ENCODE results near the gene PODNL1. TPM values are rescaled to one million over a fixed set of nuclear protein-coding genes. Genes with fewer than 3 reads are reported as not detected.

Gene PODNL1
- total and polyA plus RNA-seq, 10 of the 15 experiments (the other 5 are each of a cell fraction or from before 2014, with no cell fraction given): 0.04 to 0.44 TPM; not detected in 8

DNA sequence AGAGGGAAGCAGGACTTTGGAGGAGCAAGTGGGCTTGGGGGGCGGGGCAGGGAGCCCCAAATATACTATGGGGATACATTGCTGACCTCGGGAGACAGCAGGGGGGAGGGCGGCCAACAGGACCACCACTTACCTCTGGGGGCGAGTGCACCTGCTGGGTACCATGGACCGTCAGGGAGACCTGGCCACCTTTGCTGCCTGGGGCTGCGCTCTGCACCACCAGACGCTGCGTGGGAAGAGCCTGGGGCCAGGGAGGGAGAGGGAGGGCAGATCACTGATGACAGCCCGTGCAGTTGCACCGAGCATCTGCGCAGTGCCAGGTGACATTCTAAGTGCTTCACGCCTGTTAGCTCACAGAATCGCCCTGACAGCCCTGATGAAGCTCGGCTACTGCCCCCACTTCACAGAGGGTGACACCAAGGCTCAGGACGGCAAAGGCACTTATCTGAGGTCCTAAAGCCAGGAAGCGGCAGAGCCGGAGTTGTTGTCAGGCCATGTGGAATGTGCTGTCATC lies 43.8 kb upstream of the PODNL1 start (continued):
- TF ChIP-seq ZBED1 (IDR thresholded peaks at IDR 0.05; ENCODE audit: borderline replicate concordance): no peak
- TF ChIP-seq MYB (IDR thresholded peaks at IDR 0.05; ENCODE audit: borderline replicate concordance, low read depth, low read length): no peak
- no peak for TF ChIP-seq IRF5 (IDR thresholded peaks at IDR 0.05; ENCODE audit: borderline replicate concordance)
- TF ChIP-seq BMI1 (IDR thresholded peaks at IDR 0.05; ENCODE audit: borderline replicate concordance): no peak
- TF ChIP-seq, protein P1, sequence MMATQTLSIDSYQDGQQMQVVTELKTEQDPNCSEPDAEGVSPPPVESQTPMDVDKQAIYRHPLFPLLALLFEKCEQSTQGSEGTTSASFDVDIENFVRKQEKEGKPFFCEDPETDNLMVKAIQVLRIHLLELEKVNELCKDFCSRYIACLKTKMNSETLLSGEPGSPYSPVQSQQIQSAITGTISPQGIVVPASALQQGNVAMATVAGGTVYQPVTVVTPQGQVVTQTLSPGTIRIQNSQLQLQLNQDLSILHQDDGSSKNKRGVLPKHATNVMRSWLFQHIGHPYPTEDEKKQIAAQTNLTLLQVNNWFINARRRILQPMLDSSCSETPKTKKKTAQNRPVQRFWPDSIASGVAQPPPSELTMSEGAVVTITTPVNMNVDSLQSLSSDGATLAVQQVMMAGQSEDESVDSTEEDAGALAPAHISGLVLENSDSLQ (IDR thresholded peaks at IDR 0.05): no peak
- no peak for TF ChIP-seq NR2F1 (conservative IDR thresholded peaks at IDR 0.05)
- TF ChIP-seq, protein P2, sequence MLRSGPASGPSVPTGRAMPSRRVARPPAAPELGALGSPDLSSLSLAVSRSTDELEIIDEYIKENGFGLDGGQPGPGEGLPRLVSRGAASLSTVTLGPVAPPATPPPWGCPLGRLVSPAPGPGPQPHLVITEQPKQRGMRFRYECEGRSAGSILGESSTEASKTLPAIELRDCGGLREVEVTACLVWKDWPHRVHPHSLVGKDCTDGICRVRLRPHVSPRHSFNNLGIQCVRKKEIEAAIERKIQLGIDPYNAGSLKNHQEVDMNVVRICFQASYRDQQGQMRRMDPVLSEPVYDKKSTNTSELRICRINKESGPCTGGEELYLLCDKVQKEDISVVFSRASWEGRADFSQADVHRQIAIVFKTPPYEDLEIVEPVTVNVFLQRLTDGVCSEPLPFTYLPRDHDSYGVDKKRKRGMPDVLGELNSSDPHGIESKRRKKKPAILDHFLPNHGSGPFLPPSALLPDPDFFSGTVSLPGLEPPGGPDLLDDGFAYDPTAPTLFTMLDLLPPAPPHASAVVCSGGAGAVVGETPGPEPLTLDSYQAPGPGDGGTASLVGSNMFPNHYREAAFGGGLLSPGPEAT (IDR thresholded peaks at IDR 0.05; ENCODE audit: low read depth): no peak
- TF ChIP-seq, protein P3, sequence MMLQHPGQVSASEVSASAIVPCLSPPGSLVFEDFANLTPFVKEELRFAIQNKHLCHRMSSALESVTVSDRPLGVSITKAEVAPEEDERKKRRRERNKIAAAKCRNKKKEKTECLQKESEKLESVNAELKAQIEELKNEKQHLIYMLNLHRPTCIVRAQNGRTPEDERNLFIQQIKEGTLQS (IDR thresholded peaks at IDR 0.05; ENCODE audit: borderline replicate concordance, extremely low read depth, low read depth, low read length): no peak
- TF ChIP-seq YY1 (IDR thresholded peaks at IDR 0.05; ENCODE audit: low read depth, low read length): no peak
- TF ChIP-seq ELK1 (IDR thresholded peaks at IDR 0.05; ENCODE audit: low read depth, low read length): no peak
- TF ChIP-seq PRDM15 (CRISPR knock-in tag; IDR thresholded peaks at IDR 0.05): no peak
